Lower leg skin (tissue), 4 donors: ENCODE data around the gene NCOA4. TPM values are rescaled to one million over a fixed set of nuclear protein-coding genes. Genes with fewer than 3 reads are reported as not detected.

Experiments used
- DNase-seq, 2 donors: peaks; one replicate each; pipeline ENCODE4 v3.0.0-alpha.2; 2019; ENCODE audit warnings: low spot score in 2 of 2
- H3K4me3 ChIP-seq: fragments of 200-600 bp; sonication (generic); 2 replicates; pipeline ENCODE4 v1.5.1; 2017; ENCODE audit warnings: mild to moderate bottlenecking, low read depth; ENCODE audit not compliant: poor library complexity, severe bottlenecking
- CTCF ChIP-seq, 3 donors: fragments of 450-650 bp; IDR thresholded peaks; one replicate each; pipeline ENCODE4 v1.5.1; 2016; ENCODE audit warnings: antibody characterized with exemption in 3 of 3, mild to moderate bottlenecking in 3 of 3, moderate library complexity in 2 of 3
- POLR2A ChIP-seq, 2 donors: fragments of 450-650 bp; IDR thresholded peaks; one replicate each; pipeline ENCODE4 v1.6.1; 2016 to 2017; ENCODE audit warnings: antibody characterized with exemption in 2 of 2, mild to moderate bottlenecking in 1 of 2, moderate library complexity in 1 of 2
- WGBS, 2 donors: methylation state at CpG; one replicate each; pipeline ENCODE4 v1.1.5; 2018; 5-methylcytosine and 5-hydroxymethylcytosine counted together
- intact Hi-C: fragments of 100-400 bp; cut with DNase I; formaldehyde crosslinking; loops from one replicate; pipeline ENCODE4 v1.15.0; 2023; ENCODE audit warnings: low total_unique reads
- total RNA-seq, 4 donors: library from RNA; depleted of rRNA; stranded (reverse); fragments of >200 nt; gene quantifications; one replicate each; pipeline ENCODE4 v1.1.0, GENCODE V29; 2016

The NCOA4 gene
- total RNA-seq: 100 to 1,000 TPM; 108 to 176 (median 145) TPM

DNA sequence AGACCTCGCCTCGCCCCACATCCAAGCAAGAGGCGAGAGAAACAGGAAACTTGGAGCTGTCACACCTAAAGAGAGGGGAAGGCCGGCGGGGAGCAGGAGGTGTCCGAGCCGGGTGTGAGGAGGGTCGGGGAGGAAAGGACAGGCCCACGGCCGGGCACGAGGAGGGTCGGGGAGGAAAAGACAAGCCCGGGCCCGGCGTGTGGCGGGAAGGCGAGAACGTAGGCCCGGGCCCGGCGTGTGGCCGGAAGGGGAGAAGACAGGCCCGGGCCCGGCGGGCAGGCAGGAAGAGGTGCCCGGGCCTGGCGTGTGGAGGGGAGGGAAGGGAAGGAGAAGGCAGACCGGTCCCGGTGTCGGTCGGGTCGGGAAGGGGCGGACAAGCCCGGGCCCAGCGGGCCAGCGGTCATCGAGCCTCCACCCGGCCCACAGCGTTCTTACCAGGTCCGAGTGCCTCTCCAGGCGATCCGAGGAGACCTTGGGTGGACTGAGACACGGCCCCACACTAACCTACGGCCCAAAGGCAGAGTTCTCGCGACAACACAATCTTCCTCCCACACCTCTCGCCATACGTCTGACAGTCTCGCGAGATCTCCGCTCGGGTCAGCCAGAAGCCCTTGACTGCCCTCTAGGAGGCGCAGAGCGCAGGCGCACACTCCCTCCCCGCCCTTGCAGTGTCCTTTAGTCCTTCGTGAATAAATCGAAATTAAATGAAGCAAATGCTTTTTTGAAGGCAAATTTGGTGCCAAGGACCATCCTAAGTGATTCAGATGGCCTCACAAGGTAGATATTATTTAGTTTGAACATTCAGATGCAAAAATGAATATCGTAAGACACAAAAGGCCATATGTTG is at the start of gene NCOA4:
NCOA4 (minus strand) TSS at position 533 of the 847 bp plus-strand sequence. CDS start 13,943 bp downstream, outside the sequence.
- peak; percentile 96 to 99 for DNase-seq
- WGBS, 2 donors: 1 to 2% methylated on average over 50 to 57 of the region's 59 CpGs
- H3K4me3 ChIP-seq: peak within 1 kb of the TSS; percentile 91
- intact Hi-C loops: no loop called here
- TF ChIP-seq POLR2A (IDR thresholded peaks at IDR 0.05): no peak
- TF ChIP-seq CTCF (IDR thresholded peaks at IDR 0.05): no peak

GRCh38 chr10:46079831-46080585 is 49.6 kb upstream of the NCOA4 start:
- 54 to 62% methylated on average over 4 of the region's 4 CpGs for WGBS, 2 donors
- TF ChIP-seq POLR2A (IDR thresholded peaks at IDR 0.05) (no peak), CTCF (IDR thresholded peaks at IDR 0.05) (no peak)
- intact Hi-C loops: no loop called here
- no peak overlapping the region for H3K4me3 ChIP-seq
- DNase-seq: no peak

GRCh38 chr10:46077731-46078413 is 47.4 kb upstream of the NCOA4 start:
- TF ChIP-seq POLR2A (IDR thresholded peaks at IDR 0.05) (no peak), CTCF (IDR thresholded peaks at IDR 0.05) (no peak)
- intact Hi-C loops: no loop called here
- no peak overlapping the region for H3K4me3 ChIP-seq
- DNase-seq: no peak
- 74 to 84% methylated on average over 5 of the region's 5 CpGs for WGBS, 2 donors

DNA sequence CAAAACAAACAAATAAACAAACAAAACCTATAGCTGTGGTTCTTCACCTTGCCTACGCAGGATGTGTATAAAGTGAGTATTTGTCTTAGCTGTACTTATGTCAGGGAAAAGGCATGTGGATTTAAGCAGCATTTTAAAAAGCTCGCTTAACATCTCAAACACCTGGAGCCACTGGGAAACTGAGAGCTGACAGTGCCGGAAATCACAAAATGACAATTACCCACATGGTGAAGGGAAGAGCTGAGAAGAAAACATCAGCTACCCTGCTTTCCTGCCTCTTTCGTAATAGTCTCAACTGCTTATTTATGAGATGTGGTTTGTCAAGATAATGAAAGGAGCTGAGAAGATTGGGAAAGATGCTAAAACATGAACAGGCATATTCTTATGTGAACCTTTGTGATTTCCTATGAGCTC is 46.7 kb upstream of the NCOA4 start:
- WGBS, 2 donors: 67 to 70% methylated on average over 4 of the region's 4 CpGs
- no peak overlapping the region for H3K4me3 ChIP-seq
- DNase-seq: no peak
- TF ChIP-seq CTCF (IDR thresholded peaks at IDR 0.05) (no peak), POLR2A (IDR thresholded peaks at IDR 0.05) (no peak)
- intact Hi-C loops: no loop called here

DNA sequence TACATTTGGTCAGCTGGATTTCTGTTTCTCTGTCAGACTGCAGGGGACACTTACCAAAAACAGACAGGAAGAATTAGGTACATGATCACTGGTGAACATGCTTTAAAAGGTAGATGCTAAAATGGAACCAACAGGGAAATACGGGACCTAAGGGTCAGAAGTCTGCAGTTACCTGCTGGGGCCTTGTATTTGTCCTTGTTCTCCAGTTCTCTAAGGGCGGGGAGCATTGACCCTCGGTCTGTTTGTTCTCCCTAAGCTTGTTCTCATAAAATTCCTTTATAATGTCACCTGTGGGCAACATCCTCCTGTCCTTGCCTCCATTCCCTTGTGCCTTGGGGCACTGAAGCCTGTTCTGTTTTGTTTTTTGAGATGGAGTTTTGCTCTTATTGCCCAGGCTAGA is 45.4 kb upstream of the NCOA4 start:
- no peak for TF ChIP-seq CTCF (IDR thresholded peaks at IDR 0.05)
- TF ChIP-seq POLR2A (IDR thresholded peaks at IDR 0.05): no peak
- intact Hi-C loops: no loop called here
- no peak overlapping the region for H3K4me3 ChIP-seq
- WGBS, 2 donors: 87 to 95% methylated on average over 3 of the region's 3 CpGs
- DNase-seq: no peak
